ENCODE data around the gene MYLK4. TPM values are rescaled to one million over a fixed set of nuclear protein-coding genes. Genes with fewer than 3 reads are reported as not detected.

The MYLK4 gene
- total RNA-seq, result 0.53 and 0.87 TPM in 2 replicates

DNA sequence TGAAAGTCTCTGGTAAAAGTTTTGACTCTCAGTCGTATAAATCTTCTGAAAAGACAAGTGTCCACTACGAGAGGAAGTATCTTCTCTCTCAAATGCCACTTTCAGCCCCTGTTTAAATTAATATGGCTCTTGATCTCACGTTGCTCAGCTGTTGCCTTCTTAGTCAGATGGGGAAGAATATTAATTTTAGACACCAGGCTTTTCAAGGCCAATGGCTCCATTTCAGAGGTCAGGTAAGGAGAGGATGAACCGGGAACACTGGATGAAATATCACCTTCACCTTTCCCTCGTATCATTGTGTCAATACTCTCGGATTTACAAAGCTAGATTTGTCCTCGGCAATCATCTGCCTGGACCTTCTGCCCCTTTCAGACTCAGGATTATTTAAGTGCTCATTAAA lies at the start of gene MYLK4:
TSS of gene MYLK4 (minus strand) at position 91 of the 400 bp plus-strand sequence. CDS start 1,628 bp downstream, outside the sequence.

GRCh38 chr6:2765166-2765895 lies 14.6 kb upstream of the MYLK4 start, which contains the start of gene WRNIP1:
WRNIP1 (plus strand) TSS chr6:2765393; CDS start chr6:2765623, 230 bp downstream.

Other genes starting within 250 kb of the MYLK4 start
- 46.8 and 49.9 TPM in 2 replicates for gene WRNIP1, start 14.5 kb upstream of the MYLK4 start, total RNA-seq
- gene SERPINB1, start 90.9 kb upstream of the MYLK4 start, total RNA-seq, result 25.8 and 29.0 TPM in 2 replicates
- 10.8 and 11.3 TPM in 2 replicates for gene SERPINB9, start 152.4 kb upstream of the MYLK4 start, total RNA-seq
- 108 and 117 TPM in 2 replicates for gene SERPINB6, start 220.6 kb upstream of the MYLK4 start, total RNA-seq
- gene NQO2, start 249.0 kb upstream of the MYLK4 start, total RNA-seq, result 58.4 and 66.7 TPM in 2 replicates